Stimulated activated CD8-positive, alpha-beta memory T cell treated with anti-CD3 and anti-CD28 coated beads, Interleukin-12 subunit alpha, Interleukin-12 subunit beta, amount 100 ng/mL, for 1 hour (primary cell): ENCODE data around the gene DHRSX.
"Not testable (repeated sequence)": the region's sequence is repeated elsewhere in the genome, so short reads cannot be mapped to it uniquely, and the experiment has no call there.

Experiments
- DNase-seq: peaks from one replicate; pipeline ENCODE4 v3.0.0-alpha.2; 2020; ENCODE audit warnings: low read depth

The DHRSX gene

DNA sequence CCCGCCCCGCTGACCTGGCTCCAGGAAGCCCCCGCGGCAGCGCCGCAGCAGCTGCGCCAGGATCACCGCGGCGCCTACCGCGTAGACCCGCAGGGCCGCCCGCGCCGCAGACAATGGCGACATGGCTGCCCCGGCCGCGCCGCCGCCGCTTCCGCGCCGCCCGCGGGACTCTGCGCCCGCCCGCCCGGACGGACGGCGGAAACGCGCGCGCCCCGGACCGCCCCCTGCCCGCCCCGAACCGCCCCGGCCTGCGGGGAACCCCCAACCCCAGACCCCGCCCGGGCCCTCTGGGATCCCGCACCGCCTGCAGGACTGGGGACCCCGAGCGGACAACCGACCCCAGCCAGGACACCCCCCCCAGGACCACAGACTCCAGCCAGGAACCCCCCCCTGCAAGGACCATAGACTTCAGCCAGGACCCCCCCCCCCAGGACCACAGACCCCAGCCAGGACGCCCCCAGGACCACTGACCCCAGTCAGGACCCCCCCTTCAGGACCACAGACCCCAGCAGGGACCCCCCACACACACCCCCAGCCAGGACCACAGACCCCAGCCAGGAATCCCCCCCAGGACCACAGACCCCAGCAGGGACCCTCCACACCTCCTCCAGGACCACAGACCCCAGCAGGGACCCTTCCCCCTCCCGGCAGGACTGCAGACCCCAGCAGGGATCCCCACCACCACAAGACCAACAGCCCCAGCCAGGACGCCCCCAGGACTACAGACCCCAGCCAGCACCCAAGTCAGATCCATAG lies at the start of gene DHRSX, which contains the start of gene ZBED1:
DHRSX (minus strand) TSS at position 174 of the 756 bp plus-strand sequence; CDS start at position 123, 51 bp downstream.
ZBED1 (minus strand) TSS at position 174 of the 756 bp plus-strand sequence. CDS start 10,257 bp downstream, outside the sequence.
- DNase-seq, result no peak

DNA sequence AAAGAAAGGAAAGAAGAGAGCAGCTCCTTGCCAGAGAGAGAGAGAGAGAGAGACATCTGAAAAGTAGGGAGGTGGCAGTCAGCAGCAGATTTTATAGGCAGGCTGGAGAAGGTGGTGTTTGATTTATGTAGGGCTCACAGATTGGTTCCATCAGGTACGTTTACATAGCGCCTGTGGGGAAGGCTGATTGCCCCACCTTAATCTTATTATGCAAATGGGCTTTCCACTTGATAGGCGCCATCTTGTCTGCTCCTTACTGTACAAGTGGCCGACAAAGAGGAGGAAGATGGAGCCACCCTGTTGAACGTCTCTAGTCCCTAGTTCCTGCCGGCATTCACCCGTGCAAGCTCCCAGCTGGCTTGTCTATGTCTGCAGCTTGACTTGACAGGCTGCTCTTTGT lies 49.1 kb upstream of the DHRSX start:
- DNase-seq, result no peak

GRCh38 chrX:2548711-2549423 lies 48.1 kb upstream of the DHRSX start:
- no peak for DNase-seq

- DNase-seq, result no peak
Measured at GRCh38 chrX:2547736-2548135, 47.0 kb upstream of the DHRSX start.

DNA sequence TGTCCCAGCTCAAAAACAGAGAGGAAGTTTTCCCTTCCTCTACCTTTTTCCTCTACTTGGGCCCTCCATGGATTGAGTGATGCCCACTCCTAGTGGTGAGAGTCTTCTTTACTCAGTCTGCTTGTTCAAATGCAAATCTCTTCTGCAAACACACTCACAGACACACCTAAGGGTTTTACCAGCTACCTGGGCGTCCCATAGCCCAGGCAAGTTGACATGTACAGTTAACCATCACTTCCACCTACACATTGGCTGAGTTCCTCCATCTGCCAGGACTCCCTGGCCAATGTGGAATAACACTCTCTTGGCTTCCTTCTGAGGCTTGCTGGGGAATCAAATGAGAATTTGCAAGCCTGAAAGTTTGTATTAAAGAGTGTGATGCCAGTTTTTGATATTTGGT lies 45.7 kb upstream of the DHRSX start:
- no peak for DNase-seq

DNA sequence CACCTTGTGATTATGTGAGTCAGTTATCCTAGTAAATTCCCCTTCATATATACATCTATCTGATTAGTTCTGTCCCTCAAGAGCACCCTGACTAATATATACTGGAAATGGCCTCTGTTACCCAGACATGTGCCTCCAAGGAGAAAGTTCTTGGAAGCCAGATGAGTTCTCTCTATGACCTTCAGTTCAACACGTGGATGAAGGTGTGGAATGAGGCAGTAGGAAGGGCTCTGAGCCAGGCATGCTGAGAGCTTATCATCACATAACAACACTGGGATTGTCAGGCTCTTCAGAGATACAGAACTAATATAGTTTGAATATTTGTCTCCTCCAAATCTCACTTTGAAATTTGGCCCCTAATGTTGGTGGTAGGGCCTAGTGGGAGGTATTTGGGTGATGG lies 44.4 kb upstream of the DHRSX start:
- DNase-seq, result no peak

DNA sequence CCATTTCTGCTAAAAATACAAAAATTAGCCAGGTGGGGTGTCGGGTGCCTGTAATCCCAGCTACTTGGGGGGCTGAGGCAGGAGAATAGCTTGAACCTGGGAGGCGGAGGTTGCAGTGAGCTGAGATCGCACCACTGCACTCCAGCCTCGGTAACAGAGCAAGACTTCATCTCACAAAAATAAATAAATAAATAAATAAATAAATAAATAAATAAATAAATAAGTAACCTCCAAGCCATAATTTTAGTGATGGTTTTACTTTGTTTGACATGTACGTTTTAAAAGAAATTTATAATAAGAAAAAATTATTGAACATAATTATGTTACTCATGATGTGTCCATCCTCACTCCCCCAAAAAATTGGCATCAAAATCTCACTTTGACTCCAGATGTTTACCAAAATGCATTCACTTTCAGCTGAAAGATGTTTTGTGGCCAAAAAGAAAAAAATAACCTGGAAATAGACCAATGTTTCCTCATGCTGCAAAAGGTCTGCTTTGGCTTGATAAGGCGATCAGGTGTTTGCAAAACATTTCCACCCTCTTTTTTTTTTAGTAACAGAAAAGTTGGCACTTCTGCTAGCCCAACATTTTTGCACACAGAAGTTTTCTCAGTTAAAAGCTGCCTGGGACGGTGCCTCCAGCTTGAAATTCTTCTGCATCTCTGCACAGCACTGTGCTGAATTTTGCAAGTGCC lies 42.2 kb upstream of the DHRSX start:
- no peak for DNase-seq

- no peak for DNase-seq
Measured at GRCh38 chrX:2541603-2542002, 40.8 kb upstream of the DHRSX start.

DNA sequence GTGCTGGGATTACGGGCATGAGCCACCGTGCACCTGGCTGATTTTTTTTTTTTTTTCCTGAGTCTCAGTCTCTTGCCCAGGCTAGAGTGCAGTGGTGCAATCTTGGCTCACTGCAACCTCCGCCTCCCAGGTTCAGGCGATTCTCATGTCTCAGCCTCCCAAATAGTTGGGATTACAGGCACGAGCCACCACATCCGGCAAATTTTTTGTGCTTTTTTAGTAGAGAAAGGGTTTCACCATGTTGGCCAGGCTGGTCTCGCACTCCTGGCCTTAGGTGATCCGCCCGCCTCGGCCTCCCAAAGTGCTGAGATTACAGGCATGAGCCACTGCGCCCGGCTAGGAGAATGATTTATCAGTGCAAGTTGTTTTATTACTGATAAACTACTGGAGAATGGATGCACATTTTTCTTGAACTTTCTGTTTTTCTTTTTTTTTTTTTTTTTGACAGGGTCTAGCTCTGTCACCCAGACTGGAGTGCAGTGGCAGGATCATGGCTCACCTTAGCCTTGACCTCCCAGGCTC lies 39.7 kb upstream of the DHRSX start:
- no peak for DNase-seq

DNA sequence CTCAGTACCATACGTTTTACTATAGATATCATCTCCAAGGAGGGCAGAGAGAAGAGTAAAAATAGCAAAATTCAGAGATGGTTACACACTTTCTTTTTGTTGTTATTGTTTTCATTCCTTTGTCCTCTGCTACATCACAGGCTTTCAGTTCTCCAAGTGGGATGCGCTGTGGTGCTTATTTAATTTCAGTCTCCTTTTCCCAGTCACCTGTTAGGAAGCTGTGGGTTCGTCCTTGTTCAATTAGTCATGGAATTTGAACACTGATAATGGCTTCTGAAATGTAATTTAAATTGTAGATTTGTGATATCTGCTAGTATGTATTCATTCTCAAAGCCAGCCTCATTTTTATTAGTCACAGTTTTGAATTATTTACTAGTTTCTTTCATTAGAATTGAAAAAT lies 38.8 kb upstream of the DHRSX start:
- DNase-seq, result no peak

DNA sequence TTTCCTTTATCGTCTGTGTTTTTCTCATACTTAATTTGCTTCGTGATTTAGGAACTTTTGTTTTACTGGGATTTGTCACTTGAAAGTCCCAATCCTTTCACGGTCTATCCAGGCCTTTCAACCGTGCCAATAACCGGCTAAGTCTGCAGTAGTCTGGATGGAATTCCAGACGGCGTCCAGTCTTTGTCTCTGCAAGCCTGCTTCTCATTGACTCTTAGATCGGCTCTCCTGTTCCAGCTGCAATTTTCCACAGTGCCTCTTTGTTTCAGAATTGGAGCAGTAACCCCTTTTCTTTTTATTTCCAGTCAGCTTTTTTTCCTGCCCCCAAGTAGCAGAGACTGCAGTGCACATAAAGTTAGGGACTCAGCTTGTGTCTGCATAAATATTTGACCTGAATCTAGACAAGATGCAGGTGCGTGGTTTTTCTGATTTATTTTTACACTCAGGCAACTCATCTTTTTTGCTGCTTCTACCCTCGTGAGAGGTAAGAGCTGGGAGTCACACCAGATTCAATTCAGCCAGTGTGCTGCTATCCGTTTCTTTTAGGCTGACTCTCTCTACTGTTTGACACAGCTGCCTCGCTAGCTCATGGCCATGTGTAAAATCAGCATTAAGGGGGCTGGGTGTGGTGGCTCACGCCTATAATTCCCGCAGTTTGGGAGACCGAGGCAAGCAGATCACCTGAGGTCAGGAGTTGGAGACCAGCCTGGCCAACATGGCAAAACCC lies 37.4 kb upstream of the DHRSX start:
- no peak for DNase-seq

- DNase-seq, result no peak
Measured at GRCh38 chrX:2536974-2537373, 36.2 kb upstream of the DHRSX start.

DNA sequence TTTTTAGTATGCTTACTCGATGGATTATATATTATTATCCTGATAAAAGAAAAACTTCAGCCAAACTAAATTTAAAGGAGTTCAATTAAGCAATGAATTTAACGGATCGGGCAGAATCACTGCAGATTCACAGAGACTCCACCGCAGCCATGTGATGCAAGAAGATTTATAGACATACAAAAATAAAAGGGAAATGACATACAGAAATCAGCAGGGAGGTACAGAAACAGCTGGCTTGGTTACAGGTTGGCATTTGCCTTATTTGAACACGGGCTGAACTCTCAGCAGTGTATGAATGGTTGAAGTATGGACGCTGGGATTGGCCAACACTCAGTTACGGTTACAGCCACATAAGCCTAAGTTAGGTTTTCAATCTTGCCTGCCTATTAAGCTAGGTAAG lies 35.4 kb upstream of the DHRSX start:
- DNase-seq, result no peak

GRCh38 chrX:2534261-2535021 lies 33.7 kb upstream of the DHRSX start:
- DNase-seq, result not testable (repeated sequence)

DNA sequence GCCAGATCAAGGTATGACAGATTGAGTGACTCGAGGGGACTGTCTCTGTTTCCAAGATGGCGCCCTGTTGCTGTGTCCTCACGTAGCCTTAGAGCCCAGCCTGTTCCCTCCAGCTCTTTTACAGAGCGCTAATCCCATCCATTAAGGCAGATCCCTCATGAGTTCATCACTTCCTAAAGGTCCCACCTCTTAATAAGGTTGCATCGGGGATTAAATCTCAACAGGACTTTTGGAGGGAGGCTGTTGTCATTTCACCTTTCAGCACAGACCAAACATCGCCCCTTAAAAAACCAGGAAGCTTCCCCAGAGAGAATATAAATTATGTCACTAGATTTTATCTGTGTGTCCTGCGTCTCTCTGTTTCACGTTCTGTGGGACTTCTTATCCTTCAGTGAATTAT lies 32.6 kb upstream of the DHRSX start:
- no peak for DNase-seq

DNA sequence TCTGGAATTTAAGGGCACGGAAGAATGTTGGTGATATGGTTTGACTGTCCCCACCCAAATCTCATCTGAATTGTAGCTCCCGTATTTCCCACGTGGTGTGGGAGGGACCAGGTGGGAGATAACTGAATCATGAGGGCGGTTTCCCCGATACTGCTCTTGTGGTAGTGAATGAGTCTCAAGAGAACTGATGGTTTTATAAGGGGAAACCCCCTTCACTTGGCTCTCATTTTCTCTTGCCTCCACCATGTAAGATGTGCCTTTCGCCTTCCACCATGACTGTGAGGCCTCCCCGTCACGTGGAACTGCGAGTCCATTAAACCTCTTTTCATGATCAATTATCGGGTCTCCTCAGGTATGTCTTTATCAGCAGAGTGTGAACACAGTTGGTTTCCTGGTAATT lies 25.6 kb upstream of the DHRSX start:
- no peak for DNase-seq

- no peak for DNase-seq
Measured at GRCh38 chrX:2523911-2524310, 23.1 kb upstream of the DHRSX start.

DNA sequence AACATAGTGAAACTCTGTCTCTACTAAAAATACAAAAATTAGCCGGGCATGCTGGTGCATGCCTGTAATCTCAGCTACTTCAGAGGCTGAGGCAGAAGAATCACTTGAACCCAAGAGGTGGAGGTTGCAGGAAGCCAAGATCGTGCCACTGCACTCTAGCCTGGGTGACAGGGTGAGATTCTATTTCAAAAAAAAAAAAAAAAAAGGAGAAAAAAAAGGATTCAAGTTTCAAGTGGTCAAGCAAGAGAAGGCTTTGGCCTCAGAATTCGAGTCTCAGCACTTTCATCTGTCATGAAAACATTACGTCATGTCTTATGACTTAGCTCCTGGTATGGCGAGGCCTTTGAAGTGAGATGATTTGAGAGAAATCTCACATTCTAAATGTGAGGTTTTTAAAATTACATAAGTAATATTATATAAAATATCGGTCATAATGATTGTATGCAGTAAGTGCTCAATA lies 21.2 kb upstream of the DHRSX start:
- DNase-seq, result no peak

DNA sequence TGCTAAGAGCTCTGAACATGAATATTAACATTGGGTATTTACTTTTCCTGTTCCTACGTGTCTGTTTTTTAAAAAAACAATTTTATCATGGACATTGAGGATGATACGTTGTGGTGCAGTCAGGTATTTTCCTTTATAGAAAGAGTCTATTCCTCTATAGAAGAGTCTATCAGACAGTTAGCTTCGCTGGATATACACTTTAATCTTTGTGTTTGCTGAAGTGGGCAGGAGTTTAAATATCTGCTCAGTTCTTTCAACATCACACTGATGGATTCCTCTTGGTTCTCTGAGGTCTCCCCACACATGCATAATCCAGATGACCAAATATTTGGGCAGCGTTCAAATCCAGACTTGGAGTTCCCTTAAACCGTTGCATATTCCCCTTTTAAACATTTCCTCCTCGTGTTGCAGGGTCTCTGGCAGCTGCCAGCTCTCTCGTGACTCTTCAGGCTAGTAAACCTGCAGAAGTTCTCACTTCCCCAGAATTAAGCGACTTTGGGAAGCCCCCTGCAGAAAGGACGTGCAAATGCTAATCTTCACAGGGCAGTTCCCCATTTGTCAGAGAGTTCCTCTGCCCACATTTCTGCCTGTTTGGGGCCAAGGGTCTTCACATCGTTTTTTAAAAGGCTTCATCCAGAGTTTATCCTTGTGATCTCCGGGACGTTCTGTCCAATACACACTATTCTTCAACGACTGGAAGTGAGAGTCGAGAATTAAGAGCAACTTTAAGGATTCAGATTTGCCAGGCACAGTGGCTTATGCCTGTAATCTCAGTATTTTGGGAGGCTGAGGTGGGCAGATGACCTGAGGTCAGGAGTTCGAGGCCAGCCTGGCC lies 20.5 kb upstream of the DHRSX start:
- DNase-seq, result no peak

GRCh38 chrX:2520539-2520938 lies 19.8 kb upstream of the DHRSX start:
- no peak for DNase-seq
